Activated CD4-positive, CD25-positive, alpha-beta regulatory T cell treated with anti-CD3 and anti-CD28 coated beads, Interleukin-2, amount 50 U/mL, for 16 hours (primary cell): ENCODE measurements around the gene CHMP4A.
"Not testable (repeated sequence)": the region's sequence is repeated elsewhere in the genome, so short reads cannot be mapped to it uniquely, and the experiment has no call there.

Experiments used
- DNase-seq: peaks from one replicate; pipeline ENCODE4 v3.0.0-alpha.2; 2020; ENCODE audit warnings: low read depth, low spot score

Gene CHMP4A

DNA sequence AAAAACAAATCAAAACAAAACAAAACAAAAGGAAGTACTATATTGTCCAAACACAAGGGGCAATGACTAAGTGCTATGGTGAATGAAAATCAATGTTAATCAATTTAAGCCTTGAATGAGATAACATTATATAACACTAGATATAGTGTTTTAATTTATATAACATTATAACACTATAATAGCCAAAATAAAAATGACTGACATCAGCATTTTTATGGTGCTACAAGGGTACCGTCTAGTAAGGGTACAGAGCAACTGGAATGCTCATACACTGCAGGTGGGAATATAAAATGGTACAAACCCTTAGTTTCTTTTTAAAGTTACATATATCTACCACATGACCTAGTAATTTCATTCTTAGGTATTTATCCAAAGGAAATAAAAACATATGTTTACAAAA, 13.2 kb upstream of the CHMP4A start:
- no peak for DNase-seq

DNA sequence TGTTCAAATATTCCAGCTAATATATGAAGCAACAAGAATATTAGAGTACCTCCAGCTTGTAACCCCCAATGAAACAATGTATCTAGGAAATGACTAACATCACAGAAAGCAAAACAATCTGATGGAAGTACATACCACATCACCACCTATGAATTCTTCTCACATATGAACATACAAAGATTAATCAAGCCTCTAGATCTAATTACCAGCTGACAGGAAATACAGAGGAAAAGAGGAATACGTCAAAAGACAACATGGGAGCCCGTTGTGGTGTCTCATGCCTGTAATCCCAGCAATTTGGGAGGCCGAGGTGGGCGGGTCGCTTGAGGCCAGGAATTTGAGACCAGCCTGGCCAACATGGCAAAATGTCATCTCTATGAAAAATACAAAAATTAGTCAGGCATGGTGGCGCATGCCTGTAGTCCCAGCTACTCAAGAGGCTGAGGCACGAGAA, 11.4 kb upstream of the CHMP4A start:
- no peak for DNase-seq

DNA sequence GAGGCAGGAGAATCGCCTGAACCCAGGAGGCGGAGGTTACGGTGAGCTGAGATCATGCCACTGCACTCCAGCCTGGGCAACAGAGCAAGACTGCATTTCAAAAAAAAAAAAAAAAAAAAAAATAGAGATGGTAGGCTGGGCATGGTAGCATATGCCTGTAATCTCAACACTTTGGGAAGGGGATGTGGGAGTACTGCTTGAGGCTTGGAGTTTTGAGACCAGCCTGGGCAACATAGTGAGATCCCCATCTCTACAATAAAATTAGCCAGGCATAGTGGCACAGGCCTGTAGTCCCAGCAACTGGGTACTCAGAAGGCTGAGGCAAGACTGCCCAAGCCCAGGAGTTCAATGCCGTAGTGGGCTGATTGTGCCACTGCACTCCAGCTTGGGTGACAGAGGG, 9.7 kb upstream of the CHMP4A start:
- DNase-seq: not testable (repeated sequence)

DNA sequence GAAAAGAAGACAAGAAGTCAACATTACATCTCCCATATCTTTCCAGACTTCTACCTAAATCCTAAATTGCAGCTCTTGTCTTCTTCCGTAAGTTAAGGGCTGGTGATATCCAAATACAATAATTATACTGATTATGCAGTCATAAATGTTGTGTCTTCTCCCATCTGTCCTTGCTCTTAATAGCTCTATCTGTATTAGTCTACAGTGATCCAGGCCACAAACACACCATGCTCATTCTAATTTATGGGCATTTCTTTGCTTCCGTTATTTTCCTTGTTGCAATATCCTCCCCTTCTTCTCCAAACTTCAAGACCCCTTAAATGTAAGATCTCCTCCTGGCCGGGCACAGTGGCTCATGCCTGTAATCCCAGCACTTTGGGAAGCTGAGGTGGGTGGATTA, 6.2 kb upstream of the CHMP4A start:
- no peak for DNase-seq

DNA sequence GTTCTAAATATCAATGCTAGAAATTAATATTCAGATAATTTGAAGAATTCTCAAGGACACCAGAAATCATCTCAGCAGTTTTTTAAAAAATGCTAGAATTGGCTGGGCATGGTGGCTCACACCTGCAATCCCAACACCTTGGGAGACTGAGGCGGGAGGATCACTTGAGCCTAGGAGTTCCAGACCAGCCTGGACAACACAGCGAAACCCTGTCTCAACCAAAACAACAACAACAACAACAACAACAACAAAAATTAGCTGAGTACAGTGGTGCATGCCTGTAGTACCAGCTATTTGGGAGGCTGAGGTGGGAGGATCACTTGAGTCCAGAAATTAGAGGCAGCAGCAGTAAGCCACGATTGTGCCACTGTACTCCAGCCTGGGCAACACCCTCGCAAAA, 5.8 kb upstream of the CHMP4A start:
- no peak for DNase-seq

DNA sequence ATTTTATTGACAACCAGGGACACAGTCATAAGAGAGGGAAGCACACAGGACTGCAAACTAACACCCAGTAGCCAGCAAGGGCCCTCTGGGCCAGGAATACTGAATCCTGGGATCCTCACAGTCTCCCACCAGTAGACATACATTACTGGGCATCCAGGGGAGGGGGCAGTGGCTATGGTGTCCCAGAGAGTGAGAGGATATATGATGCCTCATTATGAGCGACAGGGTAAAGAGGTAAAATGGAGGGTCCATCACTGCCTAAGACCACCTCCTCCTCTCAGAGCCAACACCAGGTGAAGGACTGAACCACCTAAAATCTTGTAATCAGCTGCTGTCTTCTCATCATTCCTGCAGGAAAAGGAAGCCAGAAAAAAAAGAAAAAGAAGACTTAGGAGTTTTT, 3.6 kb upstream of the CHMP4A start:
- not testable (repeated sequence) for DNase-seq

DNA sequence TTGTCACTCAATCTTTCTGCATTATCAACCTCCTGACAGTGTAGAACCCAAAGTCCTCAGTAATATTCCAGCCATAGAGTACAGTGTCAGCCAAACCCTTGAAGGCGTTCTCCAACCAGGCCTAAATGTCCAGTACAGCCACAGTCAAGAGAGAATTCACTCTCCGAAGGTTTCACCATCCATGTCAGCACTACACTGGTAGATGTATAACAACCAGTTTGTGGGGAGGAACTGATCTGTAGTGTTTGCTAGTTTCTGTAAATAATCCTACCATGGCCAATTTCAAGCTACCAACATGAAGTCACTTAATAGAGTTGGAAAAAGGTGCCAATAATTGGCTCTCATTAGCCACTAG, 3.0 kb upstream of the CHMP4A start:
- DNase-seq: no peak

DNA sequence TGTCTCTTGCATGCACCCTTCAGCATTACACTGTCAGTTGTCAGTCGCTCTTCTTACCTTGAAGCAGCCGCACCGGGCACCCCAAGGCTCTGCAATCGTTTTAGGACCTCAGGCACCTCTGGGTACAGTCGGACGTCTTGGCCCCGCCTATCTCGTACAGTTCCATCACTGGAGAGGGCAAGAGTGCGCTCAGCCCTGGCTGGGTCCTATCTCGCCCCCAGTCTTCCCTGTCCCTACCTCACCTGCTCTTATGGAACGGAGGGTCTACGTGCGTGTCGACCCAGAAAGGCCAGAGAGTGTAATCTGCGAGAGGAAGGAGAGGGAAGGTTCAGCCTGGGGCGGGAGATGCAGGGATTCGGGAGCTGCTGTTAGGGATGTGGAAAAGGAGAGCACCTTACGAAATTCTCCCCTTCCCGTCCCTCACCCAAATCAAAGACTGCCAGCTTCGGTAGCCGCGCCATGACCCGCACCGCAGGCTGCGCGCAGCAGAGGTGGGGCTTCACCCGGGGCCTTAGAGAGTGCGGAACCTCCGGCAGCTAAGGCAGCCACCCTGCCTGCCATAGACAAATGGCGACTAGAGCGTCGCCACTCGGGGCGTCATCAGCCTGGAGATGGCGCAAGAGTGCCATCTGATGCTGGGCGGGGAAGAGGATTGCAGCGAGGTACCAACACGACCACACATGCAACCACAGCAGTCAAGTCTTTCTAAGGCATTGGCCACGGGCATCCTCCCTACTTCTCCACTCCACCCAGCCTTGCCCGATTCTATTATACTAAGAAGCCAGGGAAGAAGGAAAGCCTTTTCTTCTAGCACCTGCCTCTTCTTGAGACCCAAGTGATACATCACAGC, 2.4 kb upstream of the CHMP4A start, which contains the start of gene MDP1:
TSS of gene MDP1 (minus strand) at position 572 of the 850 bp plus-strand sequence. CDS start at position 461, 111 bp downstream.
- DNase-seq: peak; percentile 75

DNA sequence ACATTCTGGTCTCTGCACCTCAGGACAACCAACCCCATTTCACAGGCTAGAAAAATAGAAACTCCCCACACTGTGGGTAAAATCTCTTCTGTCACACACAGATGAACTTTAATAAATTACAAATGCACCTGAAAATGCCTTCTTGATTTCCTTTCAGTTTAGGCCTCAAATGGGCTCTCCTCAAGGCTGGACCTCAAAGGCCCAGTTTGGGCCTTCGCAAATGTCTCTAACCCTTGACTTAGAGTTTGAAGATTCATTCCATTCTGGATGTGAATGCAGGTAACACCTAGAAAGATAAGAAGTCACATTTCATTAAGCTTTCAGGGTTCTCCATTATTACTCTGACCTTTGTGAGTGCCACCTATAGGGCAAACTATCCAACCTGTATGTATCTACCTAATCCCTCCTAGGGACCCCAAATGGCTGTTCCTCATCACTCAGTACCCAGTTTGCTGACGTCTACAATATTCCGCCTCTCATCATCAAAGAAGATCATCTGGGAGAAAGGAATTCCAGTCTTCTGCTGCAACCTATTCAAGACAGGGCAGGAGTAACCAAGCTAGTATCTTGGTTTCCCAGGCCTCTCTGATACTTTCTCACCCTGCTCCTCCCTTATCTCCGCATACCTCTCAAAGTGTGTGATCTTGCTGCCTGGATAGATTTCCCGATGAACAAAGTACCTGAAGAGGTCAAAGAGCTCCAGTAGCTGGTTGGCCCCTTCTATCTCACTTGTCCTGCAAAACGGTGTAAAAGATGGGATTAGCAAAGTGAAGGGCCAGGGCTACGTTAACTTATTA, 776 bp upstream of the CHMP4A start:
- no peak for DNase-seq

DNA sequence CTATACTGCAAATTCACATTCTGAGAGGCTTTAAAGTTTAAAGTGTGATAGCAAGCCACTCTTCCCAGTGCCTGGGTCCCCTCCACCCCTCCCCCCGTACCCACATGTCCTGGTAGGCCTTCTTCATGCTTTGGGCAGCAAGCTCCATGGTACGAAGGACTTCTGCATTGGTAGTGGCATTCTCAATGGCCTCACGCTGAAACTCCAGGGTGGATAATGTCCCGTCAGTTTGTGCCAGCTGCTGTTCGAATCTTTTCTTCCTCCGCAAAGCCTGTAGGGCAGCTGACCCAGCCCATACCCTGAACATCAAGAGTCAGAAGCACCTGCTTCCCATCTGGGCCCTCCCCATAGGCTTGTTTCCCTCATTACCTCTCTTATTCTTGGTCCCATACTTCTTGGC, 2.0 kb downstream of the CHMP4A start:
- DNase-seq: no peak

DNA sequence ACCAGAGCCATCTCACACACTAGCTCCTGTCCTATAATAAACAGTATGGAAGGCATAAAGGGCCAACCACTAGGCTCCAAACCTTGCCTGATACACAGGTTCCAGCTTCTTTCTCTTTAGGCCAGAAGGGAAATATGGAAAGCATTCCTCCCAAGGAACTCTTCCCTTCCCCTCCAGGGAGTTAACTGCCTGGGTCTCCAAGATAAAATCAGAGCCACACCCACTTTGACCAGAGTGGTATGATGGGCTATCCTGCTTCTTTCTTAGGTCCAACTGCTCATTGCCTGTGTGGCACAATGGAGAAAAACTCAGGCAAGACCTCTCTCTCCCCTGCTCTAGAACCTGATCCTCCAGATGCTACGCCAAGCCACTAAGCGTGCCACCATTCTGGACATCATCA, 5.7 kb downstream of the CHMP4A start:
- no peak for DNase-seq

DNA sequence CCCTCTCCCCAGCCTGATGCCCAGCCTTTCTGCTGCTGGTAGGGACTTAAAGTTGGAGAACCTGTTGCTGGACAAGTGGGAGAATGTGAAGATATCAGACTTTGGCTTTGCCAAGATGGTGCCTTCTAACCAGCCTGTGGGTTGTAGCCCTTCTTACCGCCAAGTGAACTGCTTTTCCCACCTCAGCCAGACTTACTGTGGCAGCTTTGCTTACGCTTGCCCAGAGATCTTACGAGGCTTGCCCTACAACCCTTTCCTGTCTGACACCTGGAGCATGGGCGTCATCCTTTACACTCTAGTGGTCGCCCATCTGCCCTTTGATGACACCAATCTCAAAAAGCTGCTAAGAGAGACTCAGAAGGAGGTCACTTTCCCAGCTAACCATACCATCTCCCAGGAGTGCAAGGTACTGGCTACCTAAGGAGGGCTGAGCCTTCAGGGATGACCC, 6.2 kb downstream of the CHMP4A start:
- DNase-seq: no peak

DNA sequence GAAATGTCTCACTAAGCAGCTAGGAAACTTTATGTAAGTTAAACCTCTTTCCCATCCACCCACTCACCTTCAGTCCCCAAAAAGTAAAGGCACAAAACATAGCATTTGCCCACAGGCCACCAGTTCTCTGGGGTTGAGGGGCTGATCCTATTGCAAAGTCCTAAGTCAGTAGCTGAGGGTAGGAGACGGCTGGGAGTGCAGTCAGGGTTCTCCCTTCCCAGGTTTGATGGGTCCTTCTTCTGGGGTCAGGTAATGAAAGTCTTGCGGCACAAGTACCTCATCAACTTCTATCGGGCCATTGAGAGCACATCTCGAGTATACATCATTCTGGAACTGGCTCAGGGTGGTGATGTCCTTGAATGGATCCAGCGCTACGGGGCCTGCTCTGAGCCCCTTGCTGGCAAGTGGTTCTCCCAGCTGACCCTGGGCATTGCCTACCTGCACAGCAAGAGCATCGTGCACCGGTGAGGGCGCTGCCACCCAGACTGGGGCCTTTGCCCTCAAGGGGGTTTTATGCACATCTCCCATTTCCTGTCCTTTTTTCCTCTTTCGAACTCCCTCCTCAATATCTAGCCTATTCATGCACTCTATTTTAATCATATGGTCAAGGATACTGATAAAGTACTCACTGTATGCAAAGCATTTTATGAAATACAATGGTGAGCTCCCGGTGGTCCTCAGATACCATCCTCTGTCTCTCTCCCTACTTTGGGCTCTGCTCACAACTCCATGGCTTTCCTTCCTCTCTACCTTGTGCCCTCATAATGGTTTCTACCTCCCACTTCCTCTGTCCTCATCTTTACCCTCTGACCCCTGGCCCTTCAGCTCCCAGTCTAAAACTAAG, 6.8 kb downstream of the CHMP4A start:
- no peak for DNase-seq

DNA sequence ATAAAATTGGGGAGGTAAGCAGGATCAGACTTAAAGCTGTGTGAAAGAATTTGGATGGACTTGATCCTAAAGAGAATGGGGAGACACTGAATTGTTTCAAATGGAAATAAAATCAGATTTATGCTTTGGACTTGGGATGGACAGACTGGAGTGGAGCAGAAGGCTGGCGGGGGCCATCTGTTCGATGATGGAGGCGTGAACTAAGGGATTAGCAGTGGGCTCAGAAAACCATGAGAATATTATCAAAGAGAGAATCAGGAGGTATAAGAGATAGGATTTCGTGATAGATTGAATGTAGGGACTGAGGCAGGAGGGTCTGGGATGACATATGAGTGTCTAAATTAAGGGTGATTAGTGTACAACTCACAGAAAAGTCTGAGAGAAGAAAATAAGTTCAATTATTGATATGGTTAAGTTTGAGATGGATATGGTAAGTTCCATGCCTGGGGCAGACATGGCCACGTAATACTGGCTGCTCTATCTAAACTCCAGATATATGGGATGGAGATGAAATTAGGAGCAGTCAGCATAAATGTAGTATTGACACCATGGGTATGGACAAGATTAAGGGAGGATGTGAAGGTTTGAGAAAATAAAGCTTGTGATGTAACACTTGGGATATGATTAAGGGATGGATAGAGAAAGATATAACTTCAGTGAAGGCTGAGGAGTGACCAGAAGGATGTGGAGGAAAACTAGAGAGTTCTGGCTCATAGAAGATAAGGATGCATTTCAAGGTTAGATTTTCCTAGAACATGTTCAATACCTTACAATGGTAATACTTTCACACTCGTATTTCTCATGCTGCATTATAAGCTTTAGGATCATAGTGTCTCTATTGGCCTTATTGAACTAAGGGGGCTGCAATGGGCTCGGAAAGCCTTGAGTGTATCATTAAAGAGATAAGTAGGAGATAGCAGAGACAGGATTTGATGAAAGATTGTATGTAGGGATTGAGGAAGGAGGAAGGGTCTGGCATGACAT, 8.8 kb downstream of the CHMP4A start:
- no peak for DNase-seq

DNA sequence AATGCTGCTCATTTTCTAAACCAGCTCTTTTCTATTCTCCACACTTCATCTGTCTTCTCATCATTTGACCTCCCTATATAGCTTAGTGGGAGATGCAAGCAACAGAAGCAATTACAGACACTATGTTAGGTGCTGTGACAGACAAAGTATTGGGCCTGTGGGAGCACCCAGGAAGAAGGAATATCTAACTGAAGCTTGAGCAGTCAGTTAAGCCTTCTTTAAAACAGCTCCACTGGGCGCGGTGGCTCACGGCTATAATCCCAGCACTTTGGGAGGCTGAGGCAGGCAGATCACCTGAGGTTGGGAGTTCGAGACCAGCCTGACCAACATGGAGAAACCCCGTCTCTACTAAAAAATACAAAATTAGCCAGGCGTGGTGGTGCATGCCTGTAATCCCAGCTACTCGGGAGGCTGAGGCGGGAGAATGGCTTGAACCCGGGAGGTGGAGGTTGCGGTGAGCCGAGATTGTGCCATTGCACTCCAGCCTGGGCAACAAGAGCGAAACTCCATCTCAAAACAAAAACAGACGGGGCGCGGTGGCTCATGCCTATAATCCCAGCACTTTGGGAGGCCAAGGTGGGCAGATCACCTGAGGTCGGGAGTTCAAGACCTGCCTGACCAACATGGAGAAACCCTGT, 9.9 kb downstream of the CHMP4A start:
- not testable (repeated sequence) for DNase-seq

DNA sequence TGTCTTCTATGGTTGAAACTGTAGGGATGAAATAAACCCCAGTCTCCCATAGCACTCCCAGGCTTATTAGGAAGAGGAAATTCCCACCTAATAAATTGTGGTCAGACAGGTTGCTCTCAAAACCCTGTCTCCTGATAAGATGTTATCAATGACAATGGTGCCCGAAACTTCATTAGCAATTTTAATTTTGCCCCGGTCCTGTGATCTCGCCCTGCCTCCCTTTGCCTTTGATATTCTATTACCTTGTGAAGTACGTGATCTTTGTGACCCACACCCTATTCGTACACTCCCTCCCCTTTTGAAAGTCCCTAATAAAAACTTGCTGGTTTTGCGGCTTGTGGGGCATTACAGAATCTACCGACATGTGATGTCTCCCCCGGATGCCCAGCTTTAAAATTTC, 10.8 kb downstream of the CHMP4A start:
- DNase-seq: not testable (repeated sequence)

DNA sequence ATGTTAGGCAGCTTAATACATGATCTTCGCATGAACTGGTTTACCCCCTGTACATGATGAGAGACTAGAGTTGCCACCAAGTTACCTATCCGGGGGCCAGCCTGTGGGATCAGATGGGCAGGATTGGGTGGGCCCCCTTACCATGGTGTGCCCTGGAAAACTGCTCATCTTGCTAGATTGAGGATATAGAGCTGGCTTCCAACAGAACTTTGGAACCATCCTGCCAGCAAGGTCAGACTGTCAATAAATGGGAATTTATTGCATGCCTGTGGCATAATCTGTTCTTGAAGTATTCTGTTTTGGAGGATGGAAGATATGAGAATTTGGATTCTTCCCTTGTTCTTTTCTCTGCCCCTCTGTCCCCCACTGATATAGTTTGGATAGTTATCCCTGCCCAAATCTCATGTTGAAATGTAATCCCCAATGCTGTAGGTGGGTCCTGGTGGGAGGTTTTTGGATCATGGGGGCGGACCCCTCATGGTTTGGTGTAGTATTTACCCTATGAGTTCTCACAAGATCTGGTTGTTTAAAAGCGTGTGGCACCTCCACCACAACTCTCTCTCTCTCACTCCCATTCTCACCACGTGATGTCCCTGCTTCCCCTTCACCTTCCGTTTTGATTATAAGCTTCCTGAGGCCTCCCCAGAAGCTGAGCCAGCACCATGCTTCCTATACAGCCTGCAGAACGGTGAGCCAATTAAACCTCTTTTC, 14.3 kb downstream of the CHMP4A start:
- DNase-seq: no peak

DNA sequence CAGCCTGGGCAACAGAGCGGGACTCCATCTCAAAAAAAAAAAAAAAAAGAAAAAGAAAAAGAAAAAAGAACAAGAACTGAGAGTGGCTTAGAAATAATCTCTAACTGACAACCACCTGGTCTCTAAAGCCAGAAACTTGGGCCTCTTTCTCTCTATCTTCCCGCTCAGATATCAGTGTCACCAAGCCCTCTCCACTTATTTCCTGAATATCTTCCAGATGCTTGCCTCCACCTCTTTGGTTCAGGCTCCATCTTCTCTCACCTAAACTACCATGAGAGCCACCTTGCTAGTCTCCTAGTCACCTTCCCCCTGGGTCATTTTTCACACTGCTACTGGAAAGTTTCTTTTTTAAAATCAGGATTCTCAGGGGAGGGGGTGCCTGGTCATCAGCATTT, 16.2 kb downstream of the CHMP4A start:
- DNase-seq: no peak
